HG03558 (cell line): ENCODE data around the gene COX5B.

Experiments
- ATAC-seq: cut with Tn5 transposase; IDR thresholded peaks from one replicate; pipeline ENCODE4 v1.9.1; 2021; ENCODE audit warnings: moderate number of reproducible peaks; ENCODE audit not compliant: unreplicated experiment; ENCODE audit errors: extremely low read depth

Gene COX5B

GRCh38 chr2:97653473-97653872 is 7.6 kb downstream of the COX5B start:
- ATAC-seq: no peak

- ATAC-seq: no peak
These were observed 8.0 kb downstream of the COX5B start for GRCh38 chr2:97653874-97654273.

- ATAC-seq: no peak
These were observed 8.4 kb downstream of the COX5B start for GRCh38 chr2:97654309-97654708.

DNA sequence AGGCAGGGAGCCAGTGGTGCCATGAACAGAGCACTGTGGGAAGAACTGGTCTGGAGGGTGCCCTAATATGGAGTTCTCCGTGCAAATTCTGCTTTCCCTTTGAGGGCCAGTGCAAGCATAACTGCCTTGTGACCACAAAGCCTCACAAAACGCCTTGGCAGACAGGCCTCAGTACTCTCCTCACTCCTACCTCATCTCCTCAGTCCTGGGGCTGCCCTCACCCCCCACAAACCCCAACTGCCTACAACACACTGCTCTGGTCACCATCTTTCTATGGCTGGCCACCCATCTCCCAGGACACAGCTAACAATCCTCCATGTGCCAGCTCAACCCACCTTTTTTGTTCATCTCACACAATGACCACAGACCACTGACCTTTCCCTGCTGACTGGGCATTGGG is 8.9 kb downstream of the COX5B start:
- no peak for ATAC-seq

DNA sequence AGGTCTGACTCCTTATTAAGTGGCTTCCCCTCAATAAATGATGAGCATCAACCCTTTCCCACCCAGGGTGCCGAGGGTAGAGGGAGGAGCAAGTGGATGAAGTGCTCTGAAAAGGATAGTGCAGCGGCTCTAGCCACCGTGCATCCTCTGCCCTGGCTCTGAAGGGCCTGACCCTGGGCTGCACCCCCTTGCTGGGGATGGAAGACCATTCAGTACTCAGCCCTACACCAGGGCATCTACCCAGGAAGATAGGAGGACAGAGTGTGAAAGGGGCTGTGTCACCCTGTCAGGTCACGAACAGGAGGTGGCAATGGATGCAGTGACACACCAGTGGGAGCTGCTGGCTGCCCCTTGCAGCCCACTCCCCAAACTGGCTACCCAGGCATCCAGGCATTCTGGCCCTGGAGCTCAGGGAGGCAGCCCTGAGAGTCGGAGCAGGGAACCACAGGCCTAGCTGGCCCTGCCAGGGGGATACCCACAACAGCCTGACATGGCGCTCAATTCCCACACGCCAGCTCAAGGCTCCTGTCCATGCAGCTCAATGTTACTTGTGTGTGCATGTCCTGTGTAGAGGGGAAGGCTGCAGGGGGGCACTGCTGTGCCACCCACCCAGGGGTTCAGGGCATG is 10.4 kb downstream of the COX5B start:
- no peak for ATAC-seq

DNA sequence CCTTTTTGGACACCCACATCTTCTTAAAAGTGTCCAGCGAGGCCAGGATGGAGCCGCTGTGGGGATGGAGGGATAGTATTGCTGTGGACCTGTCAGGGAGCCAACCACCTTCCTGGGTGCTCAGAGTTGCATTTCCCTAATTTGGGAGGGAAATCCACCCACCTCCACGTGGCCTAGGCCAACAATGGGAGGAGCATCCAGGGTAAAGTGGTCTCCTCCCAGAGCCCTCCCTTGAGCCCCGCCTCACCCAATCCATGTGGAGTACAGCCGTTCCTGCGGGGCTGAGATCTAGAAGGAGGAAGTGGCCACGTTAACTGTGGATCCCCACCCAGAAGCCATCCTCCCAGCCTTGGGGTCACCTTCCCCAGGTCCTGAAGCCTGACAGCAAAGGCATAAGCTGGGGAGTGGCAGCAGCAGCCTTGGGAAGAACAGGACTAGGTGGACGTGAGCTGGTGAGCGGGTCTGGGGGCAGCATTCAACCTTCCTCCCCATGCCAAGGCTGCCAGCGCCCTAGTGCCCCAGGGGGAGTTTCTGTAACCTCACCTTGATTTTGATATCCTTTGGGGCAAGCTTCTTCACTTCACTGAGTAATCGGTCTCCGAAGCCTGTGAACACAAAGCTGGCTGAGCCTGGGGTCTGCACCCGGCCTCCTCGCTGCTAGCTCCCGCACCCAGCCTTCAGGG is 11.2 kb downstream of the COX5B start:
- no peak for ATAC-seq

DNA sequence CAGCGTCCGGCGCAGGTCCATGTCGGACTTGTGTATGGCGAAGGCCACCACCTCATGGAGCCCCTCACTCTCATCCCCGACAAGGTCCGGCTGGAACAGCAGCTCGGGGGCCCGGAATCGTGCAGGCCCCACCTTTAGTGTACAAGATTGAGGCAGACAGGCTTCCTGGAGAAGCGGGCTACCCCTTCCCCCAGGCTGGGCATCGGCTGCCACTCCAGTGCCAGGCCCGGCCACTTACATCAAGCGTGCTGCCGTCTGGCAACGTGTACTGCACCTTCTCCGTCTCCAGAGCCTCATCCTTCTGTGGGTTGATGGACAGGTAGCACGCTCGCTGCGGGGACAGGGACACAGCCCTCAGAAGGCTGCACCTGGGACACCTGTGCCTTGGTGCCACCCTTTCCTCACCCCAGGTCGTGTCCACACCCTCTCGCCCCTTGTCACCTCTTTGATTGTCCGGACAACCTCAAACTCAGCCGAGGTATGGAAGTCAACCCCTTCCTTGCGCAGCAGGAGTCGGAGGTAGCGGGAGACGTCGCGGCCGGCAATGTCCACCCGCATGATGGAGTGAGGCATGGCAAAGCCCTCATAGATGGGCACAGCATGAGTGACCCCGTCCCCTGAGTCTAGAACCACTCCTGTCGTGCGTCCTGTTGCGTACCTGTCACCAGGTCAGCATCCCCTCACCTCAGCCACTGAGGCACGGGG is 12.3 kb downstream of the COX5B start:
- no peak for ATAC-seq

GRCh38 chr2:97658691-97659157 is 12.9 kb downstream of the COX5B start:
- ATAC-seq: no peak

DNA sequence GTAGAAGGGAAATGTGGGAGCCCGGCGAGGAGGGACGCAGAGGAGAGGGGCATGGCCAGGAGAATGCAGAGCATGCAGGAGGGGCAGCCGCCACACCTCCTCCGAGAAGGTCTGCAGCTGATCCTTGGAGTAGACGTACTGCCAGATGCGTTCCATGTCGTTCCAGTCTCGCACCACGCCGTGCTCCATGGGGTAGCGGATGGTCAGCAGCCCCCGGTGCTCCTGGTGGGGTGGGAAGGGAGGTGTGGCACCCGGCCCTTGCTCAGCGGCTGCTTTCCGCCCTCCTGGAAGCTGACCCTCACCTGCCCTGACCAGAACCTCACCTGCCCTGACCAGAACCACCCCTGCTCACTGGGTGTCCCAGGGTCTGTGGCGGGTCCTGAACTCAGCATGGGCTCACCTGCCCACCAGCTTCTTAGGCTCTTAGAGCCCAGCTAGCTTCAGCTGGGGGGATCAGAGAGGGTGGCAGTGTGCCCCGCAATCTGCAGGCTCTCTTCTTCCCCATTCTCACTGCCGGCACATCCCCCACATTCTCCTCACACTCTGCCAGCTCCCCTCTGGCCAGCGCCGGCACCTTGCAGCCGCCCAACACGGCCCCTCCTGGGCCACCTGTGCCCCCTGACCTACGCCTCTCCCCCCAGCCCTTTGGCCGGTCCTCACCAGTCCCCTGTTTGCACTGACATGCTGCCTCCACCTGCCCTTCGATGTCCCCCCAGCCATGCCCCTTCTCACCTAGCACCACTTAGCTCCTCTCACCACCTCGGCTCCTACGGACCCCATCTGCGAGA is 13.6 kb downstream of the COX5B start:
- no peak for ATAC-seq

DNA sequence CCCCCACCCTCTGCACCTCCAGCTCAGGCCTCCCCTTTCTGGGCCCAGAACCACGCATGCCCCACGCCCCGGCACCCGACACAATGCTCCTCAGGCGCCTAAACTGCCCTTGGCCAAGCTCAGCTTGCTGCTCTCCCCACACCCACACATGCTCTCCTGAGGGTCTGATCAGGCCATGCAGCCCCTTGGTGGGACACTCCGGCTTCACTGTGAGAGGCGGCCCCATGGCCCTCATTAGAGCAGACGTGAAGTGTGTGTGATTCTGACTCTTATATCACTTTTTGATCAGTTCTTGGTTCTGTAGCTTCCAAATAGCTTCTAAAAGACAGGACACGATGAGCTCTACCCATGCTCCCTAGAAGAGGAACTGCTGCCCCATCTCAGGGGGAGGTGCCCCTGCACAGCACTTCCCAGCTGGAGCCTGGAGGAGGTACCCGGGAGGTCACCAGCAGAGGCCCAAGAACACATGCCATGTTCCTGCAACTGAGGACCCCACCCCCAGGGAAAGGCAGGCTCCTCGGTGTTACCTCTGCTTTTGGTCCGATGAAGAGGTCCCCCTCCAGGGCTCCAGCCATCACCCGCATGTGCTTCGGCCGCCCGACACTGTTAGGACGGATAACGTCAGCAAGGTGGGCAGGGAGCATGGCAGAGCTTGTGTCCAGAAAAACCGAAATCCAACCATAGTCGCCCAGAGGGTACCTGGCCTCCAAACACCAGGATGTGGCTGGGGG is 14.3 kb downstream of the COX5B start:
- no peak for ATAC-seq

GRCh38 chr2:97660775-97661389 is 15.0 kb downstream of the COX5B start:
- ATAC-seq: no peak

GRCh38 chr2:97661927-97662326 is 16.1 kb downstream of the COX5B start:
- ATAC-seq: no peak

DNA sequence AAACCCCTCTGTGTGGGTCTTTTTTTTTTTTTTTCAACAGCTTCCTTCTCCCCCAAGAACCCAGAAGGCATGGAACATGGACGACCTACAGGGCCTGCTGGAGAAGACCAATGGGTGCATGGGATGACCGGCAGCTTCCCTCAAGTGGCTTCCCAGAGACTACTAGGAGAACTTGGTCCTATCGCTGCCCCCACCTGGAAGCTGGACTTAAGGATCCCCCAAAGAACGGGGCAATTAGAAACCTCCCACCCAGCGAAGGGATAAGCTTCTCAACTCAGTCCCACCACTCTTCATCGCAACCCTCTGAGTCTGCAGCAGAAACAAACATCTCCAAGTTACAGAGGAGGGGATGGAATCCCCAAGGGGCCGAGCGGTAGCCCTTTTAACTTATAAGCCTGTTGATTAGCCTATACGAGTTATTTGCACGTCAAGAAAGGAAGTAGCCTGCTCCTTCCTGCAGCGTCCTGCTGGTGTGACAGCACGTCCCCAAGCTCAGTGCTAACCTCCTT is 16.6 kb downstream of the COX5B start:
- no peak for ATAC-seq

- ATAC-seq: peak; percentile 23
These were observed 17.2 kb downstream of the COX5B start for GRCh38 chr2:97662895-97663625.

GRCh38 chr2:97663626-97663961 is 17.7 kb downstream of the COX5B start:
- peak; percentile 16 for ATAC-seq

GRCh38 chr2:97663962-97664635 is 18.2 kb downstream of the COX5B start, which contains the start of gene ACTR1B:
ACTR1B (minus strand) TSS chr2:97664044; CDS start chr2:97663890, 154 bp downstream.
- peak; percentile 80 for ATAC-seq

- ATAC-seq: no peak
These were observed 18.7 kb downstream of the COX5B start for GRCh38 chr2:97664636-97664970.

- no peak for ATAC-seq
These were observed 23.6 kb downstream of the COX5B start, which contains the start of gene C2orf92 for GRCh38 chr2:97669448-97669847. C2orf92 (plus strand) TSS chr2:97669713; CDS start chr2:97669789, 76 bp downstream.
